Stimulated activated CD4-positive, alpha-beta T cell treated with anti-CD3 and anti-CD28 coated beads, Interleukin-15, amount 100 ng/mL, for 1 hour (primary cell): ENCODE results near the gene GSK3A.
A peak's percentile ranks its signal among the peaks of the same experiment; 100 is the strongest.
"Not testable (repeated sequence)": the region's sequence is repeated elsewhere in the genome, so short reads cannot be mapped to it uniquely, and the experiment has no call there.

Source experiments
- DNase-seq, 2 donors: peaks; one replicate each; pipeline ENCODE4 v3.0.0-alpha.2; 2020; ENCODE audit warnings: low read depth in 1 of 2, low spot score in 1 of 2

Gene GSK3A

DNA sequence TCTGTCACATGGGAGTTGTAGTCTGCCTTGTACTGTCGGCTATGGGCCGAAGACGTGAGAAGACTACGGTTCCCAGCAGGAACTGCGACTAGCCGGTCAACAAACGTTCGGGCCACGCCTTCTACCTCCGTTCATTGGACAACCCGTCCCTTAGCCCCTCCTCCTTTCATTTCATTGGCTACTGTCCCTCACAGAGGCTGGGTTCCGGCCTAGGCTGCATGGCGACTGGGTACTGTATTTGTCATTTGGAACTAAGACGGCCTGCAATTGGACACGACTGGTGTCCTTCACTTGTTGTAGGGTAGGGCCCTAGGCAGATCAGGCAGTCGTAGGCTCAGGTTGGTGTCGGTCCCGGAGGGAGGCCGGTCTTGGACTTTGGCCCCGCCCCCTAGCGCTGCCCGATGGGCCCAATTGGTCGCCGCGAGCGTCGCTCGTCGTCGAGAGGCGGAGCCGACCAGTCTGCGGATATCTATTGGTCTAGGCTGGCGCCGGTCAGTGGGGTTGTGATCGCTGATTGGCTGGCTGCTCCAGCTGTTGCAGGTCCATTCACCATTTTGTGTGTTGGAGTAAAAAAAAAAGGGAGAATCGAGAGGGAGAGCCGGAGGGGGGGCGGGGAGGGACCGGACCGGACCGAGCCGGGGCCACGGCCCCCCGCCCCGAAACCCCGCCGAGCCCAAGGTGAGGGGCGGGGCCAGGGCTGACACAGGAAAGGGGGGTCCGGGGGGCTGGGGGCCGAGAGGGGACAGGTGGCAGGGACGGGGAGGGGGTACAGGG is 26.5 kb upstream of the GSK3A start, which contains the start of gene CIC:
Gene CIC (plus strand): TSS at position 549 of the 774 bp plus-strand sequence. CDS start 2,532 bp downstream, outside the sequence.
- DNase-seq, result peak; percentile 97 to 99

DNA sequence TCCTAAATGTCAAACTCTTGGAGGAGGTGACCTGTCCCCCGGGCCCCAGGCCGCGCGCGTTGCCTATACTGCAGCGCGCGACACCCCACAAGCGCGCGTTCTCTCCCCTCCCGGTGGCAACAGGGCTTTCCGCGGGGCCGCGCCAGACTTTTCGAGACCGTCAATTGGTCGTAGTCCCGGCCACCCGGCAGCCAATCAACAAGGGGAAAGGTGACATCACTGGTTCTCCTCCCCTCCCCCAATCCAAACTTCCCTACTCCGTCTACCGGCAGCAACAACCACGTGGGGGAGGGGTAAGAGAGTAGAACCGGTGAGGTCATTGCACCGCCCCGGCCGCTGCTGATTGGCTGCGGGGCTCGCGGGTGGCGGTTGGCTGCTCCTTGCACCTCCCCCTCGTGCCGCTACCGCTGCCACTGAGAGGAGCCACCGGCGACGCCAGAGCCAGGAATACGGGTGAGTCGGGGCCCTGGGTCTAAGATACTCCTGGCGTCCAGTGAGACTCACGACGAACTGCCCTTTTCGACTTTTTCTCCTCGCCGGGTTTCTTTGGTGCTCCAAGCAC is 25.8 kb upstream of the GSK3A start:
- peak; percentile 90 to 95 for DNase-seq

DNA sequence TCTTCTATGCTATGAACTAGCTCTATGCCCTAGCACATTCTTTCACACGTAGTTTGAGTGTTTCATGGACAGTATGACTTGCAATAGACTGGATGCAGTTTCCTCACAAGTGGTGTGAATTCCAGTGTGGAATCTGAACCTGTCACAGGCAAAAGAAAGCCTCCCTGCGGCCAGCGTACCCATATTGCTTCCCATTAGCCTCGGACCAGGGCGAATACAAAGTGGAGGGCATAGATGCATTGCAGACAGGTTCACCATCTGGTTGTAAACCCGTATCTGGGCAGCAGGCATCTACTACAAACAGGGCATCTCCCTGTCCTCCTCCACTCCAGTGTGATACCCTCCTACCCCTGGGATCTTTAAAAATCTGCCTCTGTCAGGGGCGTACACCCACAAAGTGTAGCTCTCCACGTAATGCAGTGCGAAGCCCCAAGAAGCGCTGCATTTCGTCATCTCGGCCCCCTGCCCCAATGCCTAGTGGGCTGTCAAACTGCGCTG is 25.3 kb upstream of the GSK3A start:
- DNase-seq, result no peak

DNA sequence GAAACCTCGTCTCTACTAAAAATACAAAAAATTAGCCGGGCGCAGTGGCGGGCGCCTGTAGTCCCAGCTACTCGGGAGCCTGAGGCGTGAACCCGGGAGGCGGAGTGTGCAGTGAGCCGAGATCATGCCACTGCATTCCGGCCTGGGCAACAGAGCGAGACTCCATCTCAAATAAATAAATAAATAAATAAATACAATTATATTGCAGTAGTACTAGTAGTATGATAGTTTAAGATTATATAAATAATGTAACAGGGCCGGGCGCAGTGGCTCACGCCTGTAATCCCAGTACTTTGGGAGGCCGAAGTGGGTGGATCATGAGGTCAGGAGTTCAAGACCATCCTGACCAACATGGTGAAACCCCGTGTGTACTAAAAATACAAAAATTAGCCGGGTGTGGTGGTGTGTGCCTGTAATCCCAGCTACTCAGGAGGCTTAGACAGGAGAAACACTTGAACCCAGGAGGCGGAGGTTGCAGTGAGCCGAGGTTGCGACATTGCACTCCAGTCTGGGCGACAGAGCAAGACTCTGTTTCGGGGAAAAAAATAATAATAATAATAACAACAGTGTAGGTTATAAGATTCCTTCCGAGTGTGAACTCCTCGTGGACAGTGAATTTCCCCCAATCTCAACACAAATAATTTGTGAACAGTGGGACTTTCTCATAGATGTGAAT is 24.7 kb upstream of the GSK3A start:
- not testable (repeated sequence) for DNase-seq

DNA sequence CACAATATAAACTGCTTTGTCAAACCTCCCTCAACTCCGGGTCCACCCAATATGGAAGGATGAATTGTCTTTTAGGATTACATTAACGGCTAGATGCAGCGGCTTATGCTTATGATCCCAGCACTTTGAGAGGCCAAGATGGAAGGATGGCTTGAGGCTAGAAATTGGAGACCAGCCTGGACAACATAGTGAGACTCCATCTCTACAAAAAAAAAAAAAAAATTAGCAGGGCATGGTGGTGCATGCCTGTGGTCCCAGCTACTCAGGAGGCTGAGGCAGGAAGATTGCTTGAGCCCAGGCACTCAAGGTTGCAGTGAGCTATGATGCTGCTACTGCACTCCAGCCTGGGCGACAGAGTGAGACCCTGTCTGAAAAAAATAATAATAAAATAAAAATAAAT is 23.7 kb upstream of the GSK3A start:
- DNase-seq, result not testable (repeated sequence)

DNA sequence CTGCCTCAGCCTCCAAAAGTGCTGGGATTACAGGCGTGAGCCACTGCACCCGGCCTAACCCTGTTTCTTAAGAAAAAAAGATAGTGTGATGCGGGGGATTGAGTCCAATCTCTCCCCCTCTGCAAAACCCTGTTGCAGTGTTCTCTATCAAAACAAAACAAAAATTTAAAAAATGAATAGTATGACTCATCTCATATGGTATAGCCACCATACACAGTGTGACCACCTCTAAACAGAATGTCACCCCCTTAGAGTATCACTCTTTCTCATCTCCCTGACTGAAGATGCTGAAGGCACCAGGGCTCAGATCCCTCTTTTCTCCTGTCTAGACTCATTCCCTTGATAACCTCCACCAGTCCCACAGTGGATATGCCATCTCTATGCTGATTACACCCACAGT is 19.4 kb upstream of the GSK3A start:
- DNase-seq, result no peak

DNA sequence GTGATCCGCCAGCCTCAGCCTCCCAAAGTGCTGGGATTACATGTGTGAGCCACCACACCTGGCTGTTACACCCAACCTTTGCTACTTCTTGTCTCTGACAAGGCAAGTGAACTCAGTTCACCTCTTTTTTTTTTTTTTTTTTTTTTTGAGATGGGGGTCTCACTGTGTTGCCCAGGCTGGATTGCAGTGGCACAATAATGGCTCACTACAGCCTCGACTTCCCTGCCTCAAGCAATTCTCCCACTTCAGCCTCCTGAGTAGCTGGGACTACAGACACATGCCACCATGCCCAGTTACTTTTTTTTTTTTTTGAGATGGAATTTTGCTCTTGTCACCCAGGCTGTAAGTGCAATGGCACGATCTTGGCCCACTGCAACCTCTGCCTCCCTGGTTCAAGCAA is 15.4 kb upstream of the GSK3A start:
- not testable (repeated sequence) for DNase-seq

DNA sequence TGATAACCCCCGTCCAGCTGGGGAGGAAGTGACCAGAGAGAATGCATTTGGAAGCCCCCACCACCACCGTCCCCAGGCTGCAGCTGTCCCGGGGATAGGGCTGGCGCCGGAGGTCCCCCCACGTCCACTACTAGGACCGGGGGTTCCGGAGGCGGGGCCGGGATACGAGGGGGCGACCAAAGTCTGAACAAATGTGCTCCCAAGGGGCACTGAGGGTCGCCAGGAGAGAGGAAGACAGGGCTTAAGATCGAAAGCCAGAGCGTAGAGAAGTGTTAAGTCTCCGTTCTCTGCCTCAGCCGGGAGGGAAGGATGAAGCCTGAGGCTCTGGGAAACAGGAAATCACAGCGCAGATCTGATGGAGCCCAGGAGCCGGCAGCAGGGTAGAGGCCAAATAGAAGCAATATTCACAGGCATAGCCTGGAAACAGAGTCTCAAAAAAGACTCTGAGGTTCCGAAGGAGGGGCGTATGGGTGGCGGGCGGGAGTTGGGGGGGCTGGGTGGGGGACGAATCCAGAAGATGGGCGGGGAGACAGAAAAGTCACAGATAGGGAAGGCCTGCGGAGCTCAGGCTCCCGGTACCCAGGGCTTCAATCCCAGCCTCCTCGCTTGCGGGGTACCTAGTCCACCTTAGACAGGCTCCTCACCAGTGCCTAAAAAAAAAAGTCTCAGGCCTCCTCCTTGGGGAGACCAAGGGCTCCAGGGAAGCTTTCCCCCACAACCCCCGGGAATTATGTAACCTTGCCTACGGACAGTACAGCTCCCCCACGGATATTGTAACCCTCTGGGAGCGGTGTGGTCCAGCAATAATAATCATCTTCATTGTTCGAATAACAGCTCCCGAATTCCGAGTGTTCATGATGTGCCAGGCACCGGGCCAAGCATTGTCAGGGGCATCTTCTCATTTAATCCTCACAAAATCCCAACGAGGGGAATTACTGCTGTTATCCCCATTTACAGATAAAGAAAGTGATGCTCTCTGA is 13.7 kb upstream of the GSK3A start:
- no peak for DNase-seq

DNA sequence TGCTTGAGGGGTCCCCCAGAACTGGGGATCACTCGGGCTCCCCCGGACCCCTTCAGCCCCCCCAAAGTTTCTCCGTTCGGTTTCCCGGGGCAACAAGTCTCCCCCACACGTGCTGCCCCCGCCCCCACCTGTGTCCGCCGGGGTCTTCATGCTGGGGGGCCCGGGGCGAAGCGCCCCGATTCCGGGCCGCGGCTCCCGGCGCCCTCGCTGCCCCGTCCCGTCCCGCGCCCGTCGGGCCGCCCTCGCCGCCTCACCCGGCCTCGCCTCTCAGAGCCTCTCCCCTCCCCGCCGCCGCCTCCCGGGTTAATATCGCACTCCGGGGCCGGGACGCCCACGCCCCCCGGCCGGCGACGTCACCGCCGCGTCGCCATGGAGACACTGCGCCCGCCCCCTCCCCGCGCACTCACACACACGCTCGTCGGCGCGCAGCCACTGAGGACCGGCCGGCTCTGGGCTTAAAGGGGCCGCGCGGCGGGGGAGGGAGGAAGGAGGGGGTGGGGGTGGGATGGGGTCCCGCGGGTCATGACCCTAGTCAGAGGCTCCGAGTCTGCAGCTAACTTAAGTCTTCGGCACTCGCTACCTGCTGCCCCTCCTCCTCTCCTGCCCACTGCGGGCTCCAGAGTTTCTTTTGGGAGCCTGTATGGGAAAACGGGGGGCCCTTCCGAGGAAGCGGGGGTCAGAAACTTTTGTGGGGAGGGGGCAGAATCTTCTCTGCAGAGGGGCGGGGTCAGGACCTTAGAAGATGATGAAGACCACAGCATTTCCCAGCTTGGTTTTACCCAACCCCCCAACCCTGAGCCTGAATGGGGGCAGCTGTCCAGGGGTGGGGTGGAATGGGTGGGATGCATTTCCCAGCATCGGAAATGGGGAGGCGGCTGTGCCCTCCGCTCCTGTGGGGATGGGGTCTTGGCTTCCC is 12.7 kb upstream of the GSK3A start, which contains the start of gene ERF:
Gene ERF (minus strand): TSS at position 279 of the 916 bp plus-strand sequence. CDS start 129 bp downstream, at position 150.
- peak; percentile 91 to 94 for DNase-seq

DNA sequence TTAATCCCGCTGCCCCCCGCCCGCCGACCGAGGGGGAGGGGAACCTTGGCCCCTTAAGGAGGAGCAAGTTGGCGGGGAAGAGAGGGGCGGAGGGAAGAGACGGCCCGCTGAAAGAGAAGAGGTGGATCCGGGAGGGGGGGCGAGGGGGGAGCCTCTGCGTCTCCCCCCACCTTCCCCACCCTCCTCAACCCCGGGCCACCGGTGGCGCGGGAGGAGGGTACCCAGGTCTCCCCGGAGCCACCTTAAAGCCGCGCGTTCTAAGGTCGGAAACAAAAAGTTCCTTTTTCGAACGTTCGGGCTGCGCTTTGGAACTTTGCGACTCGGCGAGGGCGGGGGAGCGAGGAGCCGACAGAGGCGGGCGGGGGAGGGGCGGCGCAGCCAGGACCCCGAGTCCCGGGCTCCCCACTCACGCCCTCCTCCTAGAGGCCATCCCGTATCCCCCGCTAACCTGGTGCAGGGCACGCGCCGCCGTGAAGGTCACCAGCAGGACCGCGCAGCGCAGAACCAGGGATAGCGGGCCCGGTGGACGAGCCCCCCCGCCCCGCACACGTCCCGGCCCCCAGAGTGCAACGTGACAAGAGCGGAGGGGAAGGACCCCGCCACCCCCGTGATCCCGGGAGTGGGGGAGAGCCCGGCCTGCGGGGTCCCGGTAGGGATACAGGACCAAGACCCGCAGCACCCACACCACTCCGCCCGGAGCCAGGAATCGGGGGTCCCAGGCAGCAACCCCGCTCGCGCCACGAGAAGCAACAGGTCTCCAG is 11.9 kb upstream of the GSK3A start:
- peak; percentile 62 to 72 for DNase-seq

DNA sequence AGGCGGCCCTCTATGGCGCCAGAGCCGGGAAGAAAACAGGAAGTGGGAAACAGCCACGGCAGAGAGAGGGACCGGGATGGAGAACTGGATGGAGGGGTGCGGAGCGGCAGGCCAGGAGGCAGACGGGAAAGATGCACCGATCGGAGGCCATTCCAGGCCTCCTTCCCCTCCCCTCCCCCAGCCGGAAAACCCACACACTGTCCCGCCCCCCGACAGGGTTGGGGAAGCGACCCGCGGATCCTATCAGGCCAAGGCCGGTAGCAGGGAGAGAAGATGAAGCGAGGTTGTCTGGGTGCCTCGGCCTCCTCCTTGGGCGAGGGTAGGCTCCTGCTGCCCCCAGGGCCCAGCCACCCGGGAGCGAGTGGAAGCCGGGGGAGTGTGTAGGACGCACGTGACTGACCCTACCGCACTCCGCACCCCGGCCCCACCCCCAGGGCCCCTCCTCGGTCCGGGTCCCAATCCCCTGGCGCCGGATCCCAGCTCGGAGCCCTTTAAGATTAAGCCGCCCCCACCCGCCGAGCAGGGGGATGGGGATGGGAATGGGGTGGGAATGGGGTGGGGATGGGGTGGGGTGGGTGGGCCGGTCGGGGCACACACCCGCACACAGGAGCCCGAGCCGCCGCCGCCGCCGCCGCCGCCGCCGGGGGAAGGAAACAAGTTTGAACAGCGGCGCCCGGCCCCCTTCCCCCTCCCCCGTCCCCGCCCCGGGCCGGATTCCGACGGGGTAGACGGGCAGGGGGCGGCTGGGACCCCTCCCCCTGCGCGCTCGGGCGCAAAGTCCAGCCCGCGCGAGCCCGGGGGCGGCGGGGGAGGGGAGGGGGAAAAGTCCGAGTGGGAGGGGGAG is 11.1 kb upstream of the GSK3A start:
- peak; percentile 39 to 50 for DNase-seq

DNA sequence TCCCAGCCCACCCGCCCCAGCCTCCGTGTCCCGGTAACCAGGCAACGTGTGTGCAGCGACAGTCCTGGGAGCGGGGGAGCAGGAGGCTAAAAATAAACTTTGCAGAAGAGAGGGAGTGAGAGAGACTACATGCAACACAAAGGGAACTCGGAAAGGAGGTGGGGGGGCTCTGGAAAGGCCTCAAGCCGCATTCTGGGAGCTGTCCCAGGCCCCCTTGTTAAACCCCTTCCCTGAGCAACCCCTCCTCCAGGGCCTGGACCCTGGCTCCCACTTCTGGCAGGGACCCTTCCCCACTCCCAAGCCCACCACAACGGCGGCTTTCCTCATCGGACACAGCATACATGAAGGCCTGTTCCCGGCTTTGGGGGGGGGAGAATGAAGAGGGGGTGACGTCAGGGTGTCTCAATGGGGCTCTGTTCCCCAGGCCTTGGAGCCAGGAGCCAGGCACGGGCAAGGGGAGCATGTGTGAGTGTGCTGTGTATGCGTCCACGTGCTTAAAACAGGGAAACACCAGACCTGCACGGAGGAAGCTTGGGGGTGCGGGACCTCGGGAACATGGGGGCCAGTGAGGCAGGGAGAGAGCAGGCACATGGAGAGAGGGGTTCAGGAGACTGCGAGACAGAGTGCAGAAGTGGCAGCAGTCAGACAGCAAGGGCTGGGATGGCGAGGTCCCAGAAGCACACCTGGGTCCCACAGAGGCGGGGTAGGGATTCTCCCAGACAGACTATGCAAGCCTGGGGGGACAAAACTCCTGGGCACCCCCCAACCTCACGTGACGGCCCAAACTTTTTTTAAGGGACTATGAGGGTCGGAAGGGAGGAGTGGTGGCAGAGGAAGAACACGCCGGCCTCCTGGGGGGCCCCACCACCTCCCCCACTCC is 10.2 kb upstream of the GSK3A start:
- DNase-seq, result no peak

DNA sequence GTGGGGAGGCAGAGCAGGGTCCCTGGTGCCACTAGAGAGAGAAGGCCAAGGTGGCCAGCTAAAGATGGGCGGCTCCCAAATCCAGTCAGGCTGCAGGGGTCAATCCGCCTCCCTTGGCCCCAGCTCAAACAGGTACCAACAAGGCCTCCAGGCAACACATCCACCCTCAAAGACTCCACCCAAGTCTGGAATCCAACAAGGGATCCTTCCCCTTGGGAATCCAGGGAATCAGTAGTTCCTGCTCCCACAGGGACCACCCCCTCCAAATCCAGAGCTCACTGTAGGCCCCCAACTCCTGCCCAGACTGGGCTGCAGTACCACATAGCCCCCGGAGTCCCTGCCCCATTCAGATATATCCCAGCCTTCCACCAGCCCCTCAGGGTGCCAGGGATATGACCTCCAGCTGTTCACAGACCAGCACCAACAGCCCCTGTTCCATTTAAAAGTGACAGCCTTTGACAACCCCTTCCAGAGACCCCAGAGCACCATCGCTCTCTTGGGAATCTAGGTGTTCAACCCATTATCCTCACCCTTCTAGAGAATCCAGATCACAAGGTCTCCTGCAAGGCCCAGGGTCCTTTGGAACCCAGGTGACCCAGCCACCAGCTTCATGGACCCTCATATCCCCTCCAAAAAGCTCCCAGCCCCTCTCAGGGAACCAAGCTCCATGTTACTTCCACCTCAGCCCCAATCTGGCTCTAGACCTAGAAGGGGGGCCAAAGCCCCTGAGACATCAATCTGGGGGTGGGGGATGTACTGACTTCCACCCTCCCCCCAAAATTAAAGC is 9.4 kb upstream of the GSK3A start:
- no peak for DNase-seq

DNA sequence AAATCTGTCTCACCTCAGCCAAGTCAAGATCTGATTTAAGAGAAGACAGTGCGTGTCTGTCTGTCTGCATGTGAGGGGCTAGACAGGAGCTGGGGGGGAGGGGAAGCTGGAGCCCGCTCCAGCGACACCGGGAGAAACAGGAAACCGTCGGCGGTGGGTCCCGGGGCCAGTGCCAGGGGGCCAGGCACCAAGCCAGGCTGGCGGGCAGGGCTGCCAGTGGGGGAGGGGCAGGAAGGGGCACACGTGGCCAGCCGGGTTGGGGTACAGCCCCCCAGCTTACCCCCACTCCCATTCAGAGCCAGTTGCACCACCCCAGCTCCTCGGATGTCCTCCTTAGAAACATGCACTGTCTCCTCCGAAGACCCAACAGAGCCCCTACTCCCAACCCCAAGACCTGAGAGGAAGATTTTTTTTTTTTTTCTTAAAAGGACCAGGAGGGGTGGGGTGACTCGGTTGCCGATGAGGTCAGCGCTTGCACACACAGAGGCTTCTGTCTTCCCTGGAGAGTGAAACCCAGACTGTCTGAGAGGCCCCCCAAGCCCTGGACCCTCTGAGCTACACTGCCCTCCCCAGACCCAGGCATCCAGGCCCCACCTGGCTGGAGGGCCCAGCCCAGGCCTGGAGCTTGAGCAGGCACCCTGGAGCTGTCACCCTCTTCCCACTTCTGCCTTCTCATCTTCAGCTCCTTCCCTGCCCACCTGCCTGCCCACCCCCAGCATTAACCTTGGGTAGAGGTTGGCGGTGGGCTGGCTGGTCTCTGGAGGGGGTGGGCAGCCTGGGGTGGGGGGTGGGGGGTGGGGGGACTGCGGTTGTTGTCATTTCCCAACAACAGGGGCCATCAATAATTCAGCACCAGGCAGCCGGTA is 8.5 kb upstream of the GSK3A start:
- DNase-seq, result no peak

DNA sequence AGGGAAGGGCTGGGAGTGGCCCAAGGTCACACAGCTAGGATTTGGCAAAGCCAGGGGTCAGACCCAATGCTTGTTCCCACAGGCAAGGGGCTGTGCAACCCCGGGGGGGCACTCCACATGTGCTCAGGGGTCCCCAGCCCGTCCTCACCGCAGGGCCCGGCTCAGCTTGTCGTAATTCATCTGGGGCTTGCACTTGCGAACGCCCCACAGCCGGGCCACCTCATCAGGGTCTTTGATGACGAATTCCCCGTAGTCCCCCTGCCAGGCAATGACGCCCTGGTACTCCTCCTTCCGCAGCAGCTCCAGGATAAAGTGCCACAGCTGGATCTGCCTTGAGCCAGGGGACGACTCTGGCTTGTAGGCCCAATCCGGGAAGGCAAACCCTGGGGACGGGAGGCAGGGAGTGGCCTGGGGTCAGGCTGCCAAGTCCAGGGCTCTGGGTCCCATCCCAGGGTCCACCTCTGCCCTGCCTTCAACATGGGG is 7.8 kb upstream of the GSK3A start:
- DNase-seq, result no peak
